HS-5 (cell line): Measurements from ENCODE around the gene SAMD11.

Experiments used
- DNase-seq: peaks from one replicate; pipeline ENCODE4 v3.0.0-alpha.2; 2012; ENCODE audit warnings: low read depth

Gene SAMD11

DNA sequence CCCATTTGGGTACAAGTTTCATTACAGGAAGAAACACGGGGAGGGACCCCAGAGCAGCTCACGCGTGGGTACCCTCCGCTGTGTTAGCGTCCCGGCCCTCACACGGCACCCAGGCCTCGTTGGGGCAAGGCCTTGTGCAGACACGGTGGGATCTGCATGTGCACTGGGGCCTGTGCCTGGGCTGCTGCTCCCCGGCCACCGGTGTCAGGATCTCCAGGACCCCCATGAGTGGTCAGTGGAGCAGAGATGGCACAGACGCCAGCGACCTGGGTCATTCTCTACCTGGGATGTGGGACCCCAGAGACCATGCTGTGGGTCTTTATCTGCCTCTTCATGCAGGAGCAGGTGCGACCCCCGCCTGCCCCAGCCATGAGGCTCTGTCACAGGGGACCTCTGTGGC, 5.4 kb upstream of the SAMD11 start:
- no peak for DNase-seq

DNA sequence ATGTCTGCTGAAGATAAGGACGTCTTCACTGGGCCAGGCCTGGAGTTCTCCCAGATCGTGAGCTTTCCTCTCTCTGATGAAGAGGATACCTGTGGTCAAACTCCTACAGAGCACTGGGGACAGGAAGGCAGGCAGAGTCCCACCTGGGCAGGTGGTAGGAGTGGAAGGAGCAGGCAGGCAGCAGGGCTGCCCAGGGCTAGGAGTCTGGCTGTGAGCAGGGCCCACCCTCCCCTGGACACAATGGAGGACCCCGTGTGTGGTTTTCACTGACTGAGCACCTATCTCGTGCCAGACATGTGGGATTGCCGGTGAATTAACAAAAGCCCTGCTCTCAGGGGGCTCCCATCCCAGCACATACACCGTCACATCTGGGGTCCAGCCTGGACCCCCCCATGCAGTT, 4.9 kb upstream of the SAMD11 start:
- no peak for DNase-seq

DNA sequence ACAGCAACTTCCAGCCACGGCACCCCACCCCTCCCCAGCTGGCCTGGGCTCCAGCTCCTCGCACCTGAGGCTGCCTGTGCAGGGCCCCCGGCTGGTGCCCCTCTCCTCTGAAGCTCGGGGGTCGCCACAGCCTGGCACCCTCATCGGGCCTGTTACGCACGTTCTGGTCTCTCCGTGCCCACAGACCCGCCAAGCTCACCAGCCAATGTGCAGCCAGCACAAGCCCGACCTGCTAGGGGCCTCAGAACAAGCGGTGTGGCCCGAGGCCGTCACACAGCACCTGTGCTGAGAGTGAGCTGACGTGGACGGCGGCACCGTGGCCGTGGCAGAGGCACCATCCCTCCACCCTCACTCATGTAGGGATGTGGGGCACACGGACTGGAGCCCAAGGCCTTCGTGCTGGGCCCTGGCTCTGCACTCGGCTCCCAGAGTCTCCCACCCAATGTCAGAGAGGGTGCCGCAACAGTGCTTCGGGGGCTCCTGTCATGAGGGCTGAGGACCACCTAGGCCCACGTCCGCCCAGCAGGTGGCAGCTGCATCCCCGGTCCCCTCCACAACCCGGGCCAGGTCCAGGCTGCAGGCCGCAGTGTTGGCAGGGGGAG, 4.4 kb upstream of the SAMD11 start:
- no peak for DNase-seq

DNA sequence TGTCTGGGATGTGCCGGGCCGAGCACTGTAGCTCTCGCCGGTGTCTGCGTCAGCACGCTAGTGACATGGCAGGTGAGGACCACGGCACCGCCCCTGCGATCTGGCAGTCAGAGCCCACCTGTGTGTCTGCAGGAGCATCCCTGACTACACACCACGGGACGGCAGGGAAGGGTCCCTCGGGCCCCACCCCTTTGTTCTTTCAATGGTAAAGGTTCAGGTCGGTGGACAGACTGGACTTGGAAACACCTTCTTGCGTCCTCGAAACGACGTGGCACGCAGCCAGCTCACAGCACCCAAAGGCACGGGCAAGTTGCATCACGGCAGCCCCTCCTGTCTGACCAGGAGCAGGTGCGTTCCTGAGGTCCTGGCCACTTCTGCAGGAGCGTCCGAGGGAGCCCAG, 3.7 kb upstream of the SAMD11 start:
- DNase-seq, result no peak

DNA sequence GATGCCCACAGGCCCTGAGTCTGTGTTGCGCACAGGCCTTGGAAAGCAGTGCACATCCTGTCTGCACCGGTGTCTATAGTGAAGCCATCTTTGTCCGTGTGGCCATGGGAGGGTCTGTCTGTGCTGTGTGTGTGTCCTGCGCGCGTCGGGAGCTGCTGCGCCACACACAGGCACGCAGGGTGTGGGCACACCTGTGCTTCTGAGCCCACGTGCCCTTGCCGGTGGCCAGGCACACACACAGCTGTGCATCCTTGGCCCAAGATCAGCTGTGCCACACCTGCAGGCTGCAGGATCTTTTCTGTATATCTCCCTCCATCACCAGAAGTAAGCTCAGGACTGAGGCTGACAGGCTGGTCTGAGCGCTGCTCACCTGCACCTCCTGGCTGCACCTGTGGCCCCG, 3.2 kb upstream of the SAMD11 start:
- no peak for DNase-seq

DNA sequence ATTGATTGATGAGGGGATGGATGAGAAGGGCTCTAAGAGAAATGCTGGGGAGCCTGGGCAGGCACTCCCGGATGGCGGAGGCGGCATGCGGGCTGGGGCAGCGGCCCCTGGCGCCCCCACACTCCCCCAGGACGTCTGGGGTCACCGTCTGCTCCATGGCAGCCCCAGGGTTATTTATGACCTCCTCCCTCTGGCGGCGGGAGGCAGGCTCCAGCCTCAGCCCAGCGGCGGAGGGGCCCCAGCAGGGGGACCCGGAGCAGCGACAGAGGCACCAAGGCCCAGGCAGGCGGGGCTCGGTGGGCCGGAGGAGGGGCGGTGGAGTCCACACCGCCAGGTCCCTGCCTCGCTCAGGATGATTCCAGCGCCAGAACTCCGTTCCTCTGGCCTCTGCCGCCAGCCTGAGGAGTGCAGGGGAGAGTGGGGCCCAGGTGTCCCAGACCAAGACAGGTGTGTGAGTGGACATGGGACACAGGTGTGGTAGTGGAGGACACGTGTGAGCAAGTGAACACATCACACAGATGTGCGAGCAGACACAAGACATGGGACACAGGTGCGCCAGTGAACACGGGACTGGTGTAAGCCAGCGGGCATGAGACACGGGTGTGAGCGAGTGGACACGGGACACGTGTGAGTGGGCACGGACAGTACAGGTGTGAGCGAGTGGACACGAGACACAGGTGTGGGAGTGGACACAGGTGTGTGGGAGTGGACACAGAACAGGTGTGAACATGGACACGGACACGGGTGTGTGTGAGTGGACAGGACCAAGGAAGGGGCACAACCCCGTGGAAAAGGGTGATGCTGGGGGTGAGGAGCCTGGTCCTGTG, 2.5 kb upstream of the SAMD11 start:
- no peak for DNase-seq

DNA sequence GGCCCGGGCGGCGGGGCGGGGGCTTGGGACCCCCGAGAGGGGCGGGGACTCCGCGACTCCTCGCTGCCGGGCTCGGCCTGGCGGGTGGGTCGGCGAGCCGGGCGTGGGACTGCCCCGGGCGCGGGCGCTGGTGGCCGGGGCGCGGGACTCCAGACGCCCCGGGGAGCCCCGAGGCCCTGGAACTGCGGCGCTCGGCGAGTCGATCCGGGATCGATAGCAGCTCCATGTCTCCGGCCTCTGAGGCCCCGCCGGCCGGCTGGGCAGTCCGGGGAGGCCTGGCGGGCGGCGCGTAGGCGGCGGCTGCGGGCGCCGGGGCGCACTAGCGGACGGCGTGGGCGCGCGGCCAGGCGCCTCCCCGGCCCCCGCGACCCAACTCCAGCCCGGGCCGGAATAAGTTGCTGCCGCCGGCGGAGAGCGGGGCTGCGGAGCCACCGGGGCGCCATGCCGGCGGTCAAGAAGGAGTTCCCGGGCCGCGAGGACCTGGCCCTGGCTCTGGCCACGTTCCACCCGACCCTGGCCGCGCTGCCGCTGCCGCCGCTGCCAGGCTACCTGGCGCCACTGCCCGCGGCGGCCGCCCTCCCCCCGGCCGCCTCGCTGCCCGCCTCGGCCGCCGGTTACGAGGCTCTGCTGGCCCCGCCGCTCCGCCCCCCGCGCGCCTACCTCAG, 400 bp downstream of the SAMD11 start:
- no peak for DNase-seq

DNA sequence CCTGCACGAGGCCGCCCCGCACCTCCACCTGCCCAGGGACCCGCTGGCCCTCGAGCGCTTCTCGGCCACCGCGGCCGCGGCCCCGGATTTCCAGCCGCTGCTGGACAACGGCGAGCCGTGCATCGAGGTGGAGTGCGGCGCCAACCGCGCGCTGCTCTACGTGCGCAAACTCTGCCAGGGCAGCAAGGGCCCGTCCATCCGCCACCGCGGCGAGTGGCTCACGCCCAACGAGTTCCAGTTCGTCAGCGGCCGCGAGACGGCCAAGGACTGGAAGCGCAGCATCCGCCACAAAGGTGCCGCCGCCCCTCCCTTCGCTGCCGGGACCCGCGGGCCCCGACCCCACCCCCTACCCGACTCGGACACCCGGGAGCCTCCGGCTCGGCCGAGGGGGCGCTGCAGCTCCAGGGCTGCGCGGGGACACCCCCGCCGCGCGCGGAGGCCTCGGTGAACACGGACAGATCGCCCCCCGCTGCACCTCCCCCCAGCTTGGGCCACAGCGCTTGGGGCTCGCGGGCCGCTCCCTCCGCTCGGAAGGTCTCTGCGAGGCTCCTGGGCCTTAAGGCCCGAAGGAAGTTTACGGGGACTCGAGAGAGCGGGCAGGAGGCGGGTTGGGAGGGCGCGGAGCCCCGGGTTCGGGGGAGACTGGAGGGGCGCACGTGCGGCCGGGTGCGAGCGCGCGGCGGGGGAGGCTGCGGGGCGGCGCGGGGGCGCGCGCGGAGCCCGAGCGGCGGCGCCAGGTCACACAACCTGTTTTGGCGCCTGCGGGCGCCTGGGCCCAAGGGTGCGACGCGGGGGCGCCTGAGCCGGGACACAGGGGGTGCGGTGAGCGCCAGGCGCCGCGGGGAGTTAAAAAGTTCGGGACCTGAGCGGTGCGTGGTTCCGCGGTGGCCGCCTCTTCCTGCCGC, 1.2 kb downstream of the SAMD11 start:
- no peak for DNase-seq

DNA sequence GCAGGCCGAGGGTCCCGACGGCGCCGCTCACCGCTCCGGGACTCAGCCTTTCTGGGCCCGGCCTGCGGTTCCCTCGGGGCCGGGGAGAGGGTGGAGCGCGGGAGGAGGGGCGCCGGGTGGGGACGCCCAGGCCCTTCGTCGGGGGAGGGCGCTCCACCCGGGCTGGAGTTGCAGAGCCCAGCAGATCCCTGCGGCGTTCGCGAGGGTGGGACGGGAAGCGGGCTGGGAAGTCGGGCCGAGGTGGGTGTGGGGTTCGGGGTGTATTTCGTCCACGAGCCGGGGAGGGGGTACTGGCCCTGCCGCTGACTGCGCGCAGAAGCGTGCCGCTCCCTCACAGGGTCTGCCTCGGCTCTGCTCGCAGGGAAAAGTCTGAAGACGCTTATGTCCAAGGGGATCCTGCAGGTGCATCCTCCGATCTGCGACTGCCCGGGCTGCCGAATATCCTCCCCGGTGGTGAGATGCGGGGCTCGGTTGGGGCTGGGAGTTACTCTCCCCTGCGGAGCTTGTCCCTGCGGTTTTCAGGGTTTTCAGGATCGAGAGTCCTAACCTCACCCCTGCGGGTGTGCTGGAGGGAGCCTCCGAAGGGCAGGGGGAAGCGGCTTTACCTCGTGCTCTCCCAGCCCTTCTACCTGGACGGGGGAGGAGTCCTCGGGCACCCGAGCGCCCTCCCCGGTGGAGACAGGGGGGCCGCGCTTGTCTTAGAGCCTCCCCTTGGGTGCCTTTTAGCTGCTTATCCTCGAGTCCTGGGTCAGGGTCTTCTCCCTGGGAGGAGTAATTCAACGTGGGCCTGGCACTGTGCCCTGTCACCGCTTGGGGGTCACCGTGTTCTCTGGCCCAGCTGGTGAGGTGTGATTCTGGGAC, 2.1 kb downstream of the SAMD11 start:
- DNase-seq, result no peak

DNA sequence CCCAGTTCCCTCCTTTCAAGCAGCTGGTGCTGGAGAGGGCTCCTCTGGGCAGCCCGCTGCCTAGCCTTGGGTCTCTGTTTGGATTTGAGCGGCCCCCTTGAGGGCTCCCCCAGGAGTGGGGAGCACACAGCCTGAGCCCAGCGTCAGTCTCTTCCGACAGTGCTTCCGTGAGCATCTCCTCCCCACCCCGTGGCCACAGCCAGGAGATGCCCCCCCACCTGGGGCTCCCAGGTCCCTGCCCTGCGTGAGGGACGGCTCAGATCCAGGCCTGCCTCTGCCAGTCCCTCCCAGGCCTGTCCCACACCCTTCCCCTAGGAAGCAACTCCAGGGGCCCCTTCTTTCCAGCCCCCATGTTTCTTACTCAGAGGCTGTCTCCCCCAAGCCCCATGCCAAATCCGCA, 3.5 kb downstream of the SAMD11 start:
- no peak for DNase-seq

DNA sequence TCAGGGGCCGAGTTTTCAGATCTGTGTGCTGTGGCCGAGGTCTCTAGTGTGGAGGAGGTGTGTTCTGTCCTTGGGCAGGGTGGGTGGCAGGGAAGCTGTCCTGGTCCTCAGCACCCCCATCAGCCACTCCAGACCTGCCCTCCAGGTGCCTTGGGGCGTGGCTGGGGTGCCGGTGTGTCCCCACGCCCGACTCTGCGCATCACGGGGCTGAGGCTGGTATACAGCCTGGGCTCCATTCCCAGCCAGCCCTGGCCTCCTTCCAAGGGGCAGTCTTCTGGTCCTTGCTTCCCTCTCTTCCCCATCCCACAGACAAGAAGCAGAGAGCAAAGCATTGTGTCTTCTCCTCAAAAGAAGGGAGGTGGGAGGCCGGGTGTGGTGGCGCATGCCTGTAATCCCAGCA, 4.0 kb downstream of the SAMD11 start:
- DNase-seq, result no peak

DNA sequence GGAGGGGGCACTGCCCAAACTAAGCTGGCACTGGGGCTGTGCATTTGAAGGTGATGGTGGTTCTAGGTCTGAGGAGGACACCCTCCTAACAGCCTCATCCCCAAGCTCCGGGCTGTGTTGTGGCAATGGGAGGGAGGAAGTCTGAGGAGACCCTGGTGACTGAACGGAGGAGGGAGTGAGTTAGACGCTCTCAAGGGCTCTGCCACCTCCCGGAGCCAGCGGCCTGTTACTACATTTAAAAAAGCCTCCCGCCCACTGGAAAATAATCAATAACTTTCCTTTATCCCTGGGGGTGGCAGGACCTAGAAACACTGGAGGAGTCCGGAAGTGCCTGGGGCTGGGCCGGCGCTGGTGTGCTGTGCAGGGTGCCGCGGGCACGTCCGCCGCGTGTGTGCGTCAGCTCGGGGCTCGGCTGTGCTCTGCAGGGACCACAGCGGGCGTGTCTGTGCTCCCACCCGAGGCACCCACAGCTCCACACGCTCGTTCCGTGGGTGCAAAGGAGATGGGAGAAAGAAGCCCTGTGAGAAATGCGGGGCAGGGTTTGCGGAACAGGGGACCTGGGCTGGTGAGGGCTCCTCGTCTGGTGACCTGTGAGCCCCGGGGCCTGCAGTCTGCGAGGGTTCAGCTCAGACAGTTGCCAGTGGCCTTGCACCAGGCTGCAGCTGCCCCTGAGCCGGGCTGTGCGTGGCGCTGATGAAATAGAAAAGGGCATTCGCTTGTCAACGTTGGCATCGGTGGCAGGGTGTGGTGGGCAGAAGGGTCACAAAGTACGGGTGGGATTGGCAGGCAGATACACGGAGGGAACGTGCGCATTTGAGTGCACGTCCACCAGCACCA, 5.3 kb downstream of the SAMD11 start:
- no peak for DNase-seq

DNA sequence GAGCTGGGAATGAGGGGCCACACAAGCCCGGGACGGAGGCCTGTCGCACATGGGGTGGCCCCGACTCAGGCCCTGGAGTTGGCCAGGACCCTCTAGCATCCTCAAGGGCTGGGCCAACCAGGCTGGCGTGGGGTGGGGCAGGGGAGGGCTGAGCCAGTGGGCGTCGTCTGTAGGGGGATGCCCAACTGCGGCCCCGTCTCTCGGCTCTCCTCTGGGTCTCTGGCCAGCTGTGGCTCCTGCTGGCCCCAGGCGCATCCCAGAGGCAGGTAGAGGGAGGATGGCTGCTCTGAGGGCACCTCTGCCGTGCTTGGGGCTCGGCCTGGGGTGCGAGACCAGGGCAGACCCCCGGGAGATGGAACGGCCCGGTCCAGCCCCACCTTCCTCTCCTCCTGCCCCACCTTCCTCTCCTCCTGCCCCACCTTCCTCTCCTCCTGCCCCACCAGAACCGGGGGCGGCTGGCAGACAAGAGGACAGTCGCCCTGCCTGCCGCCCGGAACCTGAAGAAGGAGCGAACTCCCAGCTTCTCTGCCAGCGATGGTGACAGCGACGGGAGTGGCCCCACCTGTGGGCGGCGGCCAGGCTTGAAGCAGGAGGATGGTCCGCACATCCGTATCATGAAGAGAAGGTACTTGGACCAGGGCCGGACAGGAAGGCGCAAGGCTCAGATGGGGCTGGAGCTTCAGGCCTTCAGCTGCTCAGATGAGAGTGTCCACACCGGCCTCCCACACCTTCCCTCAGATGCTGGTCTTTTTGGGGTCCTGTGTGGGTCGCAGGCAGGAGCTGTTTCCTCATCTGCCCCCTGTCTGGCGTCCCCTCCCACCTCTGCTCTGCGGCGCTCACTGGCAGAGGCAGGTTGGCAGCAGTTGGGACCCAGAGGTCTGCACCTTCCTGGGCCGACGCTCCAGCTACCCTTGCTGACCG, 6.2 kb downstream of the SAMD11 start:
- no peak for DNase-seq

DNA sequence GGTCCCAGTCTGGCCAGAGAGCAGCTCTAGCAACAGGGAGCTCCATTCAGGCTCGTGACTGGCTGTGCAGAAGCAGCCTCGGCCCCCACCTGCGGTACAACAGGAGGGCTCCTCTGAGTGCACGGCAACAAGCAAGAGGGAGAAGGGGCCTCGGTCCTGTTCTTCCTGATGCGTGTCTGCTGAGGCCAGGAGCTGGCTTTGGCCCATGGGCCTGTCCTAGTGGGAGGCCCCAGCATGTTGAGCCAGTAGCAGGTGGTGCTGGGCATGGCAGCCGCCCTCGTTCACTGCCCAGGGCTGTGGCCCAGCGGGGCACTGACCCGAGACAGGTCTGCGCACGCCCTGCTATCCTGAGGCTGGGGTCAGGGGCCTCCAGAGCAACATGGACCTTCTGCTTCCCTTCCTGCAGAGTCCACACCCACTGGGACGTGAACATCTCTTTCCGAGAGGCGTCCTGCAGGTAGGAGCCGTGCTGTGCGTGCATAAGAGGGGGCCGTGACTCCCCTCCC, 7.0 kb downstream of the SAMD11 start:
- no peak for DNase-seq

DNA sequence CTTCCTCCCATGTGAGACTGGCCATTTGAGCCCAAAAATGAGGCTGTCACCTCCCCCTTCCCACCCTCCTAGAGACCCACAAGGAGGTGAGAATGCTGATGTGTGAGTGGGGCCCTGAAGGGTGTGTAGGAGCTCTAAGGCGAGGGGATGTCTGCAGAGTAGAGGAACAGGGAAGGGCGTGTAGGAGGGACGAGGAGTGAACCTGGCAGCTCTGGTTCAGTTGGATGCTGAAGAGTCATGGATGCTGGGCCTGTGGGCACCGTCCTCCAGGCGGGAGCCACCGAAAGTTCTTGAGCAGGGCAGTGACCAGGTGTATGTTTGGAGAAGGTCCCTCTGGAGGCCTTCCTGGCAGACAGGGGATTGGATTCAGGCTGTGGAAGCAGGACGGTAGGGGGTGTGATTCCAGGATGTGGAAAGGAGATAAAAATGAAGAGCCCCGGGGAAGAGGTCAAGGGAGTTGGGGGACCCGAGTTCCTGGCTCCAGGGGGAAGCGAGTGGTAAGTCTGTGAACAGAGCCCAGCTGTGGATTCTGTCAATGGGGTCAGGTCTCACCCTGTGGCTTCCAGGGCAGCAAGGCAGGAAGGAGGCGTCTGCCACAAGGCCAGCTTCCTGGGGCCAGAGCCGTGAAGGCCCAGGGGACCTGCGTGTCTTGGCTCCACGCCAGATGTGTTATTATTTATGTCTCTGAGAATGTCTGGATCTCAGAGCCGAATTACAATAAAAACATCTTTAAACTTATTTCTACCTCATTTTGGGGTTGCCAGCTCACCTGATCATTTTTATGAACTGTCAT, 7.9 kb downstream of the SAMD11 start:
- no peak for DNase-seq

DNA sequence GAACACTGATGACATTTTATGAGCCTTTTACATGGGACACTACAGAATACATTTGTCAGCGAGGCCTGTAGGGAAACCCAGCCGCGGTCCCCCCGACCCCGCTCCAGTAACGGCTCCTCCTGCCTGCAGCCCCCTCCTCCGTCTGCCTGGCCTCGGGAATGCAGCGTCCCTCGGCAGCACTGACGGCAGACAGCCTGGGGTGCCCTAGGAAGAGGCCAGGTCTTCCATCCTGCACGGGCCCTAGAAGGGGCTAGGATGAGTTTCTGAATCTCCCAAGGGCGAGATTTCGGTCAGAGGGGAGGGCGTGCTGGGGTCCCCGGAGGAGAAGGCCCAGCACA, 8.4 kb downstream of the SAMD11 start:
- DNase-seq, result no peak

DNA sequence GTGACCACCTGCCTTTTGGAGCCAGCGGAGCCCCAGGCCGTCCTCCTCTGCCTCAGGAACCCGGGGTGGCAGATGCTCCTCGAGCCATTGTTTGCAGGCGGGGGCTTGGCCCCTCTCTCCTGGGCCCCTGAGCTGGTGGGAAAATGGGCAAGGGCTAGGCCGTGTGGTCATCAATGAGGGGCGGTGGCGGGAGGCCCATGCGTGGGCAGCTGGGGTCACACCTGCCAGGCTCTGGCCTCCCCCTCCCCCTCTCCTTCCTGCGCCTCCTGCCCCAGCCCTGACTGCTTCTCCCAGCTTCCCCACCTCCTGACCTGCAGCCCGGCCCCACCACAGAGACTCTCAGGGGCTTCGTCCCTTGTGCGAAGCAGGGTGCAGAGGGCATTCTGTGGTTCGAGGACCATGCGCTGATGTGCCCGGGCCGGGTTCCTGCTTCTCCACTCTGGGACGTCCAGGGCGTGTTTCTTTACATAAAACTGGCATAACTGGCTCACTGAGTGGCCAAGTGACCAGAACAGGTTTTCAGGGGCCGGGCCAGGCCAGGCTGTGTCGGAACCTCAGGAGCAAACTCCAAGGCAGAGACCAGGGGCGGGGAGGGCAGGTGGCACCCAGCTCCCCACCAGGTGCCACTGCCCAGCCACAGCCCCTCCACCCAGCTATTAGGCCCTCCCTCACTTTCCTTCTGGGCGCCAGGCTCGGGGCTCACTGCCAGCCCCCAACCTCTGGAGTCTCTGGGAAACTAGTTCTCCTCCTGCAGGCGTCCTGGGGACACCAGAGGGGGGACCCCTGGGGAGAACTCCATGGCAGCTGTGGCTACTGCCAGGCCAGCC, 9.3 kb downstream of the SAMD11 start:
- no peak for DNase-seq

DNA sequence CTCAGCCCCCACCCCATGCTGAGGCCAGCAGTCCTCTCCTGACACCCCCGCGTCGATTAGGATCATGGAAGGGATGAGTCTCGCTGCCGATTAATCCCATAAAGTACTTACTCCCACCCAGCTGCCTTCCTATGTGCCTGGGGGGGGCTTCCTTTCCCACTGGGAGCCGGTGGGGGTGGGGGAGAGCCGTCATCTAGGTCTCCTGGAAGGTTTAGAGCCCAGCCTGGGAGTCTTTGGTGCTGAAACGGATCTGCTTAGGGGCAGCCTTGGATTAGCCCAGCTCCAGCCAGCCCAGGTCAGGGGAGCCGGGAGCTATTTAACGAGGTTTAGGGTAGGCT, 9.8 kb downstream of the SAMD11 start:
- no peak for DNase-seq
